Measurements from ENCODE around the gene BCL10.

Gene BCL10

GRCh38 chr1:85220756-85221201, 55.7 kb downstream of the BCL10 start:
- no peak for TF ChIP-seq CTCF (IDR thresholded peaks at IDR 0.05; ENCODE audit: extremely low read depth, insufficient read depth, missing control alignments)
- in situ Hi-C loops (cut with MboI; ENCODE audit: low pct_unique_long_range_greater_than_20kb, low sequenced_read_pairs, unreplicated experiment) = no loop called here
- DNase-seq (ENCODE audit: low spot score) = no peak

GRCh38 chr1:85219853-85220610, 56.4 kb downstream of the BCL10 start:
- in situ Hi-C loops (cut with MboI; ENCODE audit: low pct_unique_long_range_greater_than_20kb, low sequenced_read_pairs, unreplicated experiment) = no loop called here
- no peak for TF ChIP-seq CTCF (IDR thresholded peaks at IDR 0.05; ENCODE audit: extremely low read depth, insufficient read depth, missing control alignments)
- no peak for DNase-seq (ENCODE audit: low spot score)

- in situ Hi-C loops (cut with MboI; ENCODE audit: low pct_unique_long_range_greater_than_20kb, low sequenced_read_pairs, unreplicated experiment) = no loop called here
- DNase-seq (ENCODE audit: low spot score) = no peak
- no peak for TF ChIP-seq CTCF (IDR thresholded peaks at IDR 0.05; ENCODE audit: extremely low read depth, insufficient read depth, missing control alignments)
Measured at GRCh38 chr1:85216697-85217096, 59.7 kb downstream of the BCL10 start.

Data from GM13977 (cell line).